GM23338 (cell line): ENCODE results near the gene MSGN1. TPM values are rescaled to one million over a fixed set of nuclear protein-coding genes. Genes with fewer than 3 reads are reported as not detected.

ENCODE experiments used
- ATAC-seq: fragments of 200-7000 bp; cut with Tn5 transposase; 3 replicates; pipeline ENCODE4 v1.9.1; 2020
- DNase-seq: peaks from one replicate; pipeline ENCODE4 v3.0.0-alpha.2; 2015; ENCODE audit warnings: low spot score
- H2AFZ ChIP-seq: fragments of 200-600 bp; sonication (generic); 2 replicates; pipeline ENCODE4 v1.8.0; 2016; ENCODE audit warnings: antibody characterized with exemption, mild to moderate bottlenecking, moderate library complexity
- H3F3A ChIP-seq: fragments of 200-600 bp; sonication (generic); replicated peaks from 2 replicates; pipeline ENCODE4 v1.8.0; 2017; ENCODE audit warnings: antibody characterized with exemption, mixed run types, low read depth
- H3K27ac ChIP-seq: fragments of 200-600 bp; sonication (generic); 2 replicates; pipeline ENCODE4 v1.6.1; 2016; ENCODE audit warnings: low read depth
- H3K27me3 ChIP-seq: fragments of 200-600 bp; sonication (generic); 2 replicates; pipeline ENCODE4 v1.8.0; 2016; ENCODE audit warnings: mild to moderate bottlenecking, mixed run types, moderate library complexity; ENCODE audit not compliant: insufficient read depth
- H3K36me3 ChIP-seq: fragments of 200-600 bp; sonication (generic); 2 replicates; pipeline ENCODE4 v1.8.0; 2016; ENCODE audit warnings: mild to moderate bottlenecking; ENCODE audit not compliant: insufficient read depth
- H3K4me1 ChIP-seq: fragments of 200-600 bp; sonication (generic); 2 replicates; pipeline ENCODE4 v1.8.0; 2016; ENCODE audit warnings: mild to moderate bottlenecking, moderate library complexity; ENCODE audit not compliant: insufficient read depth
- H3K4me2 ChIP-seq: fragments of 200-600 bp; sonication (generic); 2 replicates; pipeline ENCODE4 v1.7.1; 2017; ENCODE audit warnings: mixed run types
- H3K4me3 ChIP-seq: fragments of 200-600 bp; sonication (generic); 2 replicates; pipeline ENCODE4 v1.6.1; 2016; ENCODE audit warnings: mixed run types
- H3K79me2 ChIP-seq: fragments of 200-600 bp; sonication (generic); replicated peaks from 2 replicates; pipeline ENCODE4 v1.8.0; 2017; ENCODE audit warnings: mild to moderate bottlenecking; ENCODE audit not compliant: insufficient read depth
- H3K9me2 ChIP-seq: fragments of 200-600 bp; sonication (generic); 2 replicates; pipeline ENCODE4 v1.8.0; 2017; ENCODE audit not compliant: insufficient read depth
- H4K20me1 ChIP-seq: fragments of 200-600 bp; sonication (generic); replicated peaks from 2 replicates; pipeline ENCODE4 v1.8.0; 2017; ENCODE audit warnings: mild to moderate bottlenecking; ENCODE audit not compliant: insufficient read depth
- H3K27ac Mint-ChIP-seq: 2 replicates; pipeline ENCODE4 v1.8.0; 2020; ENCODE audit warnings: inconsistent platforms, mild to moderate bottlenecking, moderate library complexity, mixed read lengths
- H3K27me3 Mint-ChIP-seq: 3 replicates; pipeline ENCODE4 v1.8.0; 2022; ENCODE audit warnings: low read depth, mild to moderate bottlenecking, moderate library complexity, mixed read lengths, inconsistent platforms; ENCODE audit not compliant: insufficient read depth, poor library complexity
- H3K36me3 Mint-ChIP-seq: 3 replicates; pipeline ENCODE4 v1.8.0; 2021; ENCODE audit warnings: low read depth, mild to moderate bottlenecking, inconsistent platforms, moderate library complexity, mixed read lengths
- H3K4me1 Mint-ChIP-seq: 3 replicates; pipeline ENCODE4 v1.8.0; 2020; ENCODE audit warnings: mild to moderate bottlenecking, inconsistent platforms, mixed read lengths
- H3K4me3 Mint-ChIP-seq: 3 replicates; pipeline ENCODE4 v1.8.0; 2021; ENCODE audit warnings: moderate library complexity, mild to moderate bottlenecking, inconsistent platforms, mixed read lengths
- H3K9me3 Mint-ChIP-seq: 3 replicates; pipeline ENCODE4 v1.8.0; 2020; ENCODE audit warnings: moderate library complexity, mild to moderate bottlenecking, inconsistent platforms, mixed read lengths
- CREB1 ChIP-seq: fragments of 250-450 bp; sonication (Bioruptor Pico); IDR thresholded peaks from 2 replicates; pipeline ENCODE4 v1.5.0; 2020; ENCODE audit warnings: low read depth, mild to moderate bottlenecking, moderate library complexity
- EZH2 ChIP-seq: fragments of 200-600 bp; sonication (generic); IDR thresholded peaks from one replicate; pipeline ENCODE4 v1.8.0; 2017; ENCODE audit warnings: antibody characterized with exemption, mild to moderate bottlenecking, low read depth; ENCODE audit not compliant: unreplicated experiment
- EZH2phosphoT487 ChIP-seq: fragments of 200-600 bp; sonication (generic); IDR thresholded peaks from one replicate; pipeline ENCODE4 v1.8.1; 2018; ENCODE audit warnings: antibody characterized with exemption; ENCODE audit not compliant: unreplicated experiment
- JUNB ChIP-seq: IDR thresholded peaks from one replicate; pipeline ENCODE4 v1.6.1; 2016; ENCODE audit warnings: antibody characterized with exemption; ENCODE audit not compliant: unreplicated experiment
- NANOG ChIP-seq: IDR thresholded peaks from 2 replicates; pipeline ENCODE4 v1.6.1; 2016; ENCODE audit warnings: antibody characterized with exemption, borderline replicate concordance
- POLR2AphosphoS5 ChIP-seq: IDR thresholded peaks from 2 replicates; pipeline ENCODE4 v1.6.1; 2016; ENCODE audit warnings: antibody characterized with exemption, low read depth
- STAT1 ChIP-seq: IDR thresholded peaks from one replicate; pipeline ENCODE4 v1.6.1; 2016; ENCODE audit warnings: antibody characterized with exemption; ENCODE audit not compliant: unreplicated experiment
- ZNF114 ChIP-seq: fragments of 250-450 bp; sonication (Bioruptor Pico); IDR thresholded peaks from 2 replicates; pipeline ENCODE4 v1.5.0; 2020; ENCODE audit warnings: mild to moderate bottlenecking, moderate library complexity
- ZNF331 ChIP-seq: fragments of 250-450 bp; sonication (Bioruptor Pico); IDR thresholded peaks from 2 replicates; pipeline ENCODE4 v1.5.0; 2020; ENCODE audit warnings: low read depth, mild to moderate bottlenecking, moderate library complexity
- polyA plus RNA-seq: library from polyadenylated mRNA; unstranded; fragments of >200 nt; fragmentation: Nextera tagmentation; extraction: Ambion mirVana; gene quantifications from 2 replicates; pipeline ENCODE4 v1.2.1, GENCODE V29; 2016
- total RNA-seq: library from RNA; depleted of rRNA; stranded (reverse); fragments of >200 nt; shearing (Covaris generic); gene quantifications from 2 replicates; pipeline ENCODE4 v1.2.3, GENCODE V29; 2014
- TF ChIP-seq, protein P1 (sequence below): IDR thresholded peaks from one replicate; pipeline ENCODE4 v1.6.1; 2018; ENCODE audit warnings: antibody characterized with exemption; ENCODE audit not compliant: unreplicated experiment
- TF ChIP-seq, protein P2 (sequence below): IDR thresholded peaks from 2 replicates; pipeline ENCODE4 v1.6.1; 2016; ENCODE audit warnings: antibody characterized with exemption
- TF ChIP-seq, protein P3 (sequence below), 2 experiments: fragments of 200-600 bp in 1 of 2; sonication (generic) in 1 of 2; conservative IDR thresholded peaks; 2 replicates each; pipeline versions ENCODE4 v1.5.1 to v1.6.1; 2016 to 2017; ENCODE audit warnings: antibody characterized with exemption in 2 of 2, low read depth in 2 of 2, mild to moderate bottlenecking in 2 of 2, moderate library complexity in 1 of 2
- TF ChIP-seq, protein P4 (sequence below): fragments of 250-450 bp; sonication (Bioruptor Pico); IDR thresholded peaks from 2 replicates; pipeline ENCODE4 v1.5.0; 2020; ENCODE audit warnings: mild to moderate bottlenecking, moderate library complexity

The MSGN1 gene
- total and polyA plus RNA-seq, 2 experiments from 2014 or later, result not detected

DNA sequence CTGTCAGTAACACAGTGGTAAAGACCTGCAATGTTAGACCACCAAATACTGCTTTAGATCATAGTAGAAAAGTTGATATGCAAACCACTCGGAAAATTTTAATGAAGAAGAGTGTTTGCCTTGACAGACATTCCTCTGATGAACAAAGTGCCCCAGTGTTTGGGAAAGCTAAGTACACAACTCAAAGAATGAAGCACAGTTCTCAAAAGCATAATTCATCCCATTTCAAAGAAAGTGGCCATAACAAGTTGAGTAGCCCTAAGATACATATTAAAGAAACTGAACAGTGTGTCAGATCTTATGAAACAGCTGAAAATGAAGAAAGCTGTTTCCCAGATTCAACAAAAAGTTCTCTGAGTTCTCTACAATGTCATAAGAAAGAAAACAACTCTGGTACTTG lies 34.8 kb upstream of the MSGN1 start:
- H2AFZ ChIP-seq, result no peak overlapping the region
- no peaks in the 10 kb centered on the region for H3K27me3 ChIP-seq
- Mint-ChIP-seq H3K27me3 (no peaks in the 10 kb centered on the region), H3K4me1 (peaks cover 4% of the 10 kb centered on the region; the same call in 2 of the 3 replicates), H3K9me3 (no peaks in the 10 kb centered on the region), H3K27ac (no peak overlapping the region), H3K4me3 (no peak overlapping the region), H3K36me3 (peaks cover 46% of the 10 kb centered on the region; the same call in 2 of the 3 replicates)
- no peaks in the 10 kb centered on the region for H3K9me2 ChIP-seq
- H3K4me1 ChIP-seq, result no peaks in the 10 kb centered on the region; the same call in 1 of the 2 replicates
- H3F3A ChIP-seq, result 0 out of 2 replicates have a peak, but pooled peaks cover 2% of the 10 kb centered on the region
- ATAC-seq, result no peak
- H3K4me3 ChIP-seq, result no peak overlapping the region
- H3K4me2 ChIP-seq, result no peak overlapping the region
- DNase-seq, result no peak
- H3K36me3 ChIP-seq, result peaks cover 16% of the 10 kb centered on the region
- no peaks in the 10 kb centered on the region for H3K79me2 ChIP-seq
- no peaks in the 10 kb centered on the region for H4K20me1 ChIP-seq
- H3K27ac ChIP-seq, result no peak overlapping the region
- TF ChIP-seq, protein P1, sequence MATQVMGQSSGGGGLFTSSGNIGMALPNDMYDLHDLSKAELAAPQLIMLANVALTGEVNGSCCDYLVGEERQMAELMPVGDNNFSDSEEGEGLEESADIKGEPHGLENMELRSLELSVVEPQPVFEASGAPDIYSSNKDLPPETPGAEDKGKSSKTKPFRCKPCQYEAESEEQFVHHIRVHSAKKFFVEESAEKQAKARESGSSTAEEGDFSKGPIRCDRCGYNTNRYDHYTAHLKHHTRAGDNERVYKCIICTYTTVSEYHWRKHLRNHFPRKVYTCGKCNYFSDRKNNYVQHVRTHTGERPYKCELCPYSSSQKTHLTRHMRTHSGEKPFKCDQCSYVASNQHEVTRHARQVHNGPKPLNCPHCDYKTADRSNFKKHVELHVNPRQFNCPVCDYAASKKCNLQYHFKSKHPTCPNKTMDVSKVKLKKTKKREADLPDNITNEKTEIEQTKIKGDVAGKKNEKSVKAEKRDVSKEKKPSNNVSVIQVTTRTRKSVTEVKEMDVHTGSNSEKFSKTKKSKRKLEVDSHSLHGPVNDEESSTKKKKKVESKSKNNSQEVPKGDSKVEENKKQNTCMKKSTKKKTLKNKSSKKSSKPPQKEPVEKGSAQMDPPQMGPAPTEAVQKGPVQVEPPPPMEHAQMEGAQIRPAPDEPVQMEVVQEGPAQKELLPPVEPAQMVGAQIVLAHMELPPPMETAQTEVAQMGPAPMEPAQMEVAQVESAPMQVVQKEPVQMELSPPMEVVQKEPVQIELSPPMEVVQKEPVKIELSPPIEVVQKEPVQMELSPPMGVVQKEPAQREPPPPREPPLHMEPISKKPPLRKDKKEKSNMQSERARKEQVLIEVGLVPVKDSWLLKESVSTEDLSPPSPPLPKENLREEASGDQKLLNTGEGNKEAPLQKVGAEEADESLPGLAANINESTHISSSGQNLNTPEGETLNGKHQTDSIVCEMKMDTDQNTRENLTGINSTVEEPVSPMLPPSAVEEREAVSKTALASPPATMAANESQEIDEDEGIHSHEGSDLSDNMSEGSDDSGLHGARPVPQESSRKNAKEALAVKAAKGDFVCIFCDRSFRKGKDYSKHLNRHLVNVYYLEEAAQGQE, result no peak
- TF ChIP-seq, protein P2, sequence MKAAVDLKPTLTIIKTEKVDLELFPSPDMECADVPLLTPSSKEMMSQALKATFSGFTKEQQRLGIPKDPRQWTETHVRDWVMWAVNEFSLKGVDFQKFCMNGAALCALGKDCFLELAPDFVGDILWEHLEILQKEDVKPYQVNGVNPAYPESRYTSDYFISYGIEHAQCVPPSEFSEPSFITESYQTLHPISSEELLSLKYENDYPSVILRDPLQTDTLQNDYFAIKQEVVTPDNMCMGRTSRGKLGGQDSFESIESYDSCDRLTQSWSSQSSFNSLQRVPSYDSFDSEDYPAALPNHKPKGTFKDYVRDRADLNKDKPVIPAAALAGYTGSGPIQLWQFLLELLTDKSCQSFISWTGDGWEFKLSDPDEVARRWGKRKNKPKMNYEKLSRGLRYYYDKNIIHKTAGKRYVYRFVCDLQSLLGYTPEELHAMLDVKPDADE, result no peak
- TF ChIP-seq EZH2phosphoT487 (no peak), STAT1 (no peak), NANOG (no peak), ZNF331 (CRISPR knock-in tag) (no peak), EZH2 (no peak), CREB1 (CRISPR knock-in tag) (no peak), ZNF114 (CRISPR knock-in tag) (no peak), POLR2AphosphoS5 (no peak), JUNB (no peak)
- TF ChIP-seq, protein P3, sequence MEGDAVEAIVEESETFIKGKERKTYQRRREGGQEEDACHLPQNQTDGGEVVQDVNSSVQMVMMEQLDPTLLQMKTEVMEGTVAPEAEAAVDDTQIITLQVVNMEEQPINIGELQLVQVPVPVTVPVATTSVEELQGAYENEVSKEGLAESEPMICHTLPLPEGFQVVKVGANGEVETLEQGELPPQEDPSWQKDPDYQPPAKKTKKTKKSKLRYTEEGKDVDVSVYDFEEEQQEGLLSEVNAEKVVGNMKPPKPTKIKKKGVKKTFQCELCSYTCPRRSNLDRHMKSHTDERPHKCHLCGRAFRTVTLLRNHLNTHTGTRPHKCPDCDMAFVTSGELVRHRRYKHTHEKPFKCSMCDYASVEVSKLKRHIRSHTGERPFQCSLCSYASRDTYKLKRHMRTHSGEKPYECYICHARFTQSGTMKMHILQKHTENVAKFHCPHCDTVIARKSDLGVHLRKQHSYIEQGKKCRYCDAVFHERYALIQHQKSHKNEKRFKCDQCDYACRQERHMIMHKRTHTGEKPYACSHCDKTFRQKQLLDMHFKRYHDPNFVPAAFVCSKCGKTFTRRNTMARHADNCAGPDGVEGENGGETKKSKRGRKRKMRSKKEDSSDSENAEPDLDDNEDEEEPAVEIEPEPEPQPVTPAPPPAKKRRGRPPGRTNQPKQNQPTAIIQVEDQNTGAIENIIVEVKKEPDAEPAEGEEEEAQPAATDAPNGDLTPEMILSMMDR (conservative IDR thresholded peaks at IDR 0.05; ENCODE audit: low read depth in 2 of 2), result no peak
- TF ChIP-seq, protein P4, sequence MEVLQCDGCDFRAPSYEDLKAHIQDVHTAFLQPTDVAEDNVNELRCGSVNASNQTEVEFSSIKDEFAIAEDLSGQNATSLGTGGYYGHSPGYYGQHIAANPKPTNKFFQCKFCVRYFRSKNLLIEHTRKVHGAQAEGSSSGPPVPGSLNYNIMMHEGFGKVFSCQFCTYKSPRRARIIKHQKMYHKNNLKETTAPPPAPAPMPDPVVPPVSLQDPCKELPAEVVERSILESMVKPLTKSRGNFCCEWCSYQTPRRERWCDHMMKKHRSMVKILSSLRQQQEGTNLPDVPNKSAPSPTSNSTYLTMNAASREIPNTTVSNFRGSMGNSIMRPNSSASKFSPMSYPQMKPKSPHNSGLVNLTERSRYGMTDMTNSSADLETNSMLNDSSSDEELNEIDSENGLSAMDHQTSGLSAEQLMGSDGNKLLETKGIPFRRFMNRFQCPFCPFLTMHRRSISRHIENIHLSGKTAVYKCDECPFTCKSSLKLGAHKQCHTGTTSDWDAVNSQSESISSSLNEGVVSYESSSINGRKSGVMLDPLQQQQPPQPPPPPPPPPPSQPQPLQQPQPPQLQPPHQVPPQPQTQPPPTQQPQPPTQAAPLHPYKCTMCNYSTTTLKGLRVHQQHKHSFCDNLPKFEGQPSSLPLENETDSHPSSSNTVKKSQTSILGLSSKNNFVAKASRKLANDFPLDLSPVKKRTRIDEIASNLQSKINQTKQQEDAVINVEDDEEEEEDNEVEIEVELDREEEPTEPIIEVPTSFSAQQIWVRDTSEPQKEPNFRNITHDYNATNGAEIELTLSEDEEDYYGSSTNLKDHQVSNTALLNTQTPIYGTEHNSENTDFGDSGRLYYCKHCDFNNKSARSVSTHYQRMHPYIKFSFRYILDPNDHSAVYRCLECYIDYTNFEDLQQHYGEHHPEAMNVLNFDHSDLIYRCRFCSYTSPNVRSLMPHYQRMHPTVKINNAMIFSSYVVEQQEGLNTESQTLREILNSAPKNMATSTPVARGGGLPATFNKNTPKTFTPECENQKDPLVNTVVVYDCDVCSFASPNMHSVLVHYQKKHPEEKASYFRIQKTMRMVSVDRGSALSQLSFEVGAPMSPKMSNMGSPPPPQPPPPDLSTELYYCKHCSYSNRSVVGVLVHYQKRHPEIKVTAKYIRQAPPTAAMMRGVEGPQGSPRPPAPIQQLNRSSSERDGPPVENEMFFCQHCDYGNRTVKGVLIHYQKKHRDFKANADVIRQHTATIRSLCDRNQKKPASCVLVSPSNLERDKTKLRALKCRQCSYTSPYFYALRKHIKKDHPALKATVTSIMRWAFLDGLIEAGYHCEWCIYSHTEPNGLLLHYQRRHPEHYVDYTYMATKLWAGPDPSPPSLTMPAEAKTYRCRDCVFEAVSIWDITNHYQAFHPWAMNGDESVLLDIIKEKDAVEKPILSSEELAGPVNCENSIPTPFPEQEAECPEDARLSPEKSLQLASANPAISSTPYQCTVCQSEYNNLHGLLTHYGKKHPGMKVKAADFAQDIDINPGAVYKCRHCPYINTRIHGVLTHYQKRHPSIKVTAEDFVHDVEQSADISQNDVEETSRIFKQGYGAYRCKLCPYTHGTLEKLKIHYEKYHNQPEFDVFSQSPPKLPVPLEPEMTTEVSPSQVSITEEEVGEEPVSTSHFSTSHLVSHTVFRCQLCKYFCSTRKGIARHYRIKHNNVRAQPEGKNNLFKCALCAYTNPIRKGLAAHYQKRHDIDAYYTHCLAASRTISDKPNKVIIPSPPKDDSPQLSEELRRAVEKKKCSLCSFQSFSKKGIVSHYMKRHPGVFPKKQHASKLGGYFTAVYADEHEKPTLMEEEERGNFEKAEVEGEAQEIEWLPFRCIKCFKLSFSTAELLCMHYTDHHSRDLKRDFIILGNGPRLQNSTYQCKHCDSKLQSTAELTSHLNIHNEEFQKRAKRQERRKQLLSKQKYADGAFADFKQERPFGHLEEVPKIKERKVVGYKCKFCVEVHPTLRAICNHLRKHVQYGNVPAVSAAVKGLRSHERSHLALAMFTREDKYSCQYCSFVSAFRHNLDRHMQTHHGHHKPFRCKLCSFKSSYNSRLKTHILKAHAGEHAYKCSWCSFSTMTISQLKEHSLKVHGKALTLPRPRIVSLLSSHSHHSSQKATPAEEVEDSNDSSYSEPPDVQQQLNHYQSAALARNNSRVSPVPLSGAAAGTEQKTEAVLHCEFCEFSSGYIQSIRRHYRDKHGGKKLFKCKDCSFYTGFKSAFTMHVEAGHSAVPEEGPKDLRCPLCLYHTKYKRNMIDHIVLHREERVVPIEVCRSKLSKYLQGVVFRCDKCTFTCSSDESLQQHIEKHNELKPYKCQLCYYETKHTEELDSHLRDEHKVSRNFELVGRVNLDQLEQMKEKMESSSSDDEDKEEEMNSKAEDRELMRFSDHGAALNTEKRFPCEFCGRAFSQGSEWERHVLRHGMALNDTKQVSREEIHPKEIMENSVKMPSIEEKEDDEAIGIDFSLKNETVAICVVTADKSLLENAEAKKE (CRISPR knock-in tag), result no peak
